Measurements from ENCODE around the gene MORN5. TPM values are rescaled to one million over a fixed set of nuclear protein-coding genes. Genes with fewer than 3 reads are reported as not detected.

MORN5 gene
- polyA plus RNA-seq, 2 of the 4 experiments (the other 2 are of a cell fraction), result not detected

- TF ChIP-seq, protein P1, sequence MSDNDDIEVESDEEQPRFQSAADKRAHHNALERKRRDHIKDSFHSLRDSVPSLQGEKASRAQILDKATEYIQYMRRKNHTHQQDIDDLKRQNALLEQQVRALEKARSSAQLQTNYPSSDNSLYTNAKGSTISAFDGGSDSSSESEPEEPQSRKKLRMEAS (IDR thresholded peaks at IDR 0.05), result peak; percentile 56
- TF ChIP-seq HOXB5 (CRISPR knock-in tag; IDR thresholded peaks at IDR 0.05), result no peak
- TF ChIP-seq ZC3H11A (IDR thresholded peaks at IDR 0.05), result no peak
These were observed at the start of gene MORN5, which contains the start of gene NDUFA8 (continued) for GRCh38 chr9:122159026-122159924.

- no peaks in the 10 kb centered on the region for H3K9me3 ChIP-seq
- FAIRE-seq (no peak), ATAC-seq (no peak), DNase-seq (ENCODE audit: low read depth in 1 of 2, low spot score in 1 of 2) (no peak)
- 48% methylated on average over 5 of the region's 7 CpGs for WGBS (ENCODE audit: missing lambda C conversion rate)
- ChIA-PET POLR2A (no interaction called here), CTCF (interaction anchor here (1.4 to 20.3 kb wide), 5 partner anchors 12 to 246 kb away, joined by 3 to 385 read pairs (median 6); partner anchors contain the start of gene TTLL11)
- H3K4me3 ChIP-seq, result no peak overlapping the region
- no peak overlapping the region for H3K4me2 ChIP-seq
- no peaks in the 10 kb centered on the region for H3K4me1 ChIP-seq
- no peak overlapping the region for H3K27ac ChIP-seq
- TF ChIP-seq SREBF2 (IDR thresholded peaks at IDR 0.05) (no peak), FOSB (CRISPR knock-in tag; IDR thresholded peaks at IDR 0.05) (no peak), CHD4 (IDR thresholded peaks at IDR 0.05; ENCODE audit: borderline replicate concordance) (no peak), JUN (IDR thresholded peaks at IDR 0.05) (no peak), ZFP36 (IDR thresholded peaks at IDR 0.05; ENCODE audit: borderline replicate concordance, partially characterized antibody) (no peak), MAFK (IDR thresholded peaks at IDR 0.05; ENCODE audit: partially characterized antibody) (no peak), BHLHE40 (IDR thresholded peaks at IDR 0.05; ENCODE audit: low read depth, low read length) (no peak), ATOH8 (CRISPR knock-in tag; IDR thresholded peaks at IDR 0.05; ENCODE audit: low read depth) (no peak)
These were observed 49.4 kb upstream of the MORN5 start for GRCh38 chr9:122110100-122110833.

- 62% methylated on average over 9 of the region's 9 CpGs for WGBS (ENCODE audit: missing lambda C conversion rate)
- POLR2A ChIA-PET, result no interaction called here
- no peak for FAIRE-seq
These were observed 48.2 kb upstream of the MORN5 start for GRCh38 chr9:122111413-122112085.

GRCh38 chr9:122112238-122112637, 47.5 kb upstream of the MORN5 start:
- WGBS (ENCODE audit: missing lambda C conversion rate), result 66% methylated on average over 6 of the region's 6 CpGs
- FAIRE-seq, result no peak

More at GRCh38 chr9:122111413-122112085, 48.2 kb upstream of the MORN5 start:
- Histone ChIP-seq H3K4me3 (no peak overlapping the region), H3K9me3 (no peaks in the 10 kb centered on the region), H3K4me1 (no peaks in the 10 kb centered on the region), H3K27ac (no peak overlapping the region), H3K4me2 (no peak overlapping the region)
- peak; percentile 45 for TF ChIP-seq MAFK (IDR thresholded peaks at IDR 0.05; ENCODE audit: partially characterized antibody)
- no peak for TF ChIP-seq FOSB (CRISPR knock-in tag; IDR thresholded peaks at IDR 0.05)
- no peak for TF ChIP-seq RARB (CRISPR knock-in tag; IDR thresholded peaks at IDR 0.05)
- no peak for TF ChIP-seq ESRRA (IDR thresholded peaks at IDR 0.05; ENCODE audit: borderline replicate concordance, low read length)
- CTCF ChIA-PET, result interaction anchor here (0.7 to 20.3 kb wide), 6 partner anchors 11 to 245 kb away, joined by 3 to 385 read pairs (median 6); partner anchors contain the start of gene TTLL11
- DNase-seq (ENCODE audit: low read depth in 1 of 2, low spot score in 1 of 2), result no peak
- ATAC-seq, result no peak

More at GRCh38 chr9:122112238-122112637, 47.5 kb upstream of the MORN5 start:
- no peaks in the 10 kb centered on the region for H3K9me3 ChIP-seq
- TF ChIP-seq PHF8 (IDR thresholded peaks at IDR 0.05; ENCODE audit: borderline replicate concordance, low read depth) (no peak), RCOR1 (IDR thresholded peaks at IDR 0.05; ENCODE audit: low read depth, low read length) (no peak), RFX5 (IDR thresholded peaks at IDR 0.05) (no peak), ZSCAN20 (CRISPR knock-in tag; IDR thresholded peaks at IDR 0.05) (no peak), MYC (IDR thresholded peaks at IDR 0.05; ENCODE audit: borderline replicate concordance, low read length) (no peak), KDM1A (IDR thresholded peaks at IDR 0.05; ENCODE audit: low read depth) (no peak), JUNB (IDR thresholded peaks at IDR 0.05) (no peak), BHLHE40 (IDR thresholded peaks at IDR 0.05; ENCODE audit: low read depth, low read length) (no peak), RAD21 (conservative IDR thresholded peaks at IDR 0.05 in 1 of 2, IDR thresholded peaks at IDR 0.05 in 1 of 2) (no peak), NFE2L2 (conservative IDR thresholded peaks at IDR 0.05; ENCODE audit: low read length) (no peak), TFCP2L1 (CRISPR knock-in tag; IDR thresholded peaks at IDR 0.05) (no peak), CBX2 (IDR thresholded peaks at IDR 0.05; ENCODE audit: borderline replicate concordance, low read depth) (no peak), ZFP36 (IDR thresholded peaks at IDR 0.05; ENCODE audit: borderline replicate concordance, partially characterized antibody) (no peak), EP300 (IDR thresholded peaks at IDR 0.05) (no peak), BCL3 (IDR thresholded peaks at IDR 0.05) (no peak), FOSB (CRISPR knock-in tag; IDR thresholded peaks at IDR 0.05) (no peak), ZC3H11A (IDR thresholded peaks at IDR 0.05) (no peak)
- TF ChIP-seq, protein P1 (IDR thresholded peaks at IDR 0.05), result no peak
- DNase-seq (ENCODE audit: low read depth in 1 of 2, low spot score in 1 of 2) (no peak), ATAC-seq (no peak)
- H3K4me1 ChIP-seq, result no peaks in the 10 kb centered on the region
- H3K27ac ChIP-seq, result no peak overlapping the region
- H3K4me3 ChIP-seq, result no peak overlapping the region
- CTCF ChIA-PET, result interaction anchor here (3.1 to 20.3 kb wide), 3 partner anchors 10 to 238 kb away, joined by 9 to 385 read pairs (median 138); partner anchors contain the start of gene TTLL11
- POLR2A ChIA-PET, result no interaction called here
- H3K4me2 ChIP-seq, result no peak overlapping the region
